K562 (cell line): ENCODE measurements around the gene ELMO3. TPM values are rescaled to one million over a fixed set of nuclear protein-coding genes. Genes with fewer than 3 reads are reported as not detected.

Experiments used
- ATAC-seq: fragments of 200-7000 bp; cut with Tn5 transposase; 3 replicates; pipeline ENCODE4 v1.9.1; 2020; ENCODE audit warnings: moderate library complexity
- BruUV-seq: library from RNA; stranded (reverse); fragments of 400-500 nt; replicated peaks from 2 replicates; lab custom pipeline; 2021; lab: Mats Ljungman, UMichigan
- CTCF ChIA-PET: fragments of 300-600 bp; formaldehyde crosslinking; extraction: SDS; loops from one replicate; lab custom pipeline; 2021; ENCODE audit warnings: low intra/inter-chr PET ratio; lab: Yijun Ruan, JAX
- POLR2A ChIA-PET: fragments of 300-600, 350-650 bp; sonication (Branson Sonifier 250); formaldehyde crosslinking; extraction: SDS; loops from one replicate; lab custom pipeline; 2021; ENCODE audit warnings: antibody characterized with exemption, inconsistent platforms; lab: Yijun Ruan, JAX
- DNase-seq, 4 experiments: peaks; one replicate each; pipeline versions ENCODE4 v3.0.0 to v3.0.0-alpha.2; 2011 to 2018; ENCODE audit warnings: low spot score in 3 of 4, mixed read lengths in 3 of 4; ENCODE audit errors: extremely low read depth in 1 of 4
- FAIRE-seq: peaks from 2 replicates; lab custom pipeline; 2011; peaks lifted over from hg19 to GRCh38; lab: Jason Lieb, UNC
- H2AFZ ChIP-seq: 2 replicates; pipeline ENCODE4 v1.6.0; 2011; ENCODE audit warnings: low read depth, low read length, control low read depth, inconsistent platforms
- H3K27ac ChIP-seq: fragments of 200-600 bp; 3 replicates; pipeline ENCODE4 v1.8.0; 2011; ENCODE audit warnings: low read depth, mild to moderate bottlenecking, control low read depth, inconsistent platforms, low read length, moderate library complexity, mixed read lengths; ENCODE audit errors: extremely low read depth
- H3K27me3 ChIP-seq, 2 experiments: fragments of 300-600 bp in 1 of 2; 2 replicates in 1 of 2; 3 replicates in 1 of 2; pipeline versions ENCODE4 v1.6.0 to v1.8.0; 2011; ENCODE audit warnings: inconsistent platforms in 2 of 2, low read length in 2 of 2, mild to moderate bottlenecking in 1 of 2, mixed read lengths in 1 of 2, moderate library complexity in 1 of 2; ENCODE audit not compliant: control insufficient read depth in 2 of 2, insufficient read depth in 2 of 2
- H3K36me3 ChIP-seq: fragments of 300-600 bp; 3 replicates; pipeline ENCODE4 v1.8.0; 2011; ENCODE audit warnings: mild to moderate bottlenecking, low read length, inconsistent platforms; ENCODE audit not compliant: control insufficient read depth, insufficient read depth
- H3K4me1 ChIP-seq, 2 experiments: fragments of 200-600 bp in 1 of 2; replicated peaks in 1 of 2; 2 replicates in 1 of 2; 3 replicates in 1 of 2; pipeline versions ENCODE4 v1.5.1 to v1.8.0; 2011; ENCODE audit warnings: inconsistent platforms in 2 of 2, low read length in 2 of 2, mild to moderate bottlenecking in 1 of 2, mixed read lengths in 1 of 2, moderate library complexity in 1 of 2; ENCODE audit not compliant: control insufficient read depth in 2 of 2, insufficient read depth in 2 of 2
- H3K4me2 ChIP-seq: 2 replicates; pipeline ENCODE4 v1.6.1; 2011; ENCODE audit warnings: low read length, control low read depth, inconsistent platforms, mixed read lengths; ENCODE audit not compliant: insufficient read depth
- H3K4me3 ChIP-seq: fragments of 200-600 bp; sonication (generic), shearing (Covaris generic); 2 replicates; pipeline ENCODE4 v1.5.1; 2016; ENCODE audit warnings: control low read depth, inconsistent platforms
- H3K79me2 ChIP-seq: fragments of 200-600 bp; 3 replicates; pipeline ENCODE4 v1.8.0; 2011; ENCODE audit warnings: low read length, inconsistent platforms; ENCODE audit not compliant: control insufficient read depth, insufficient read depth
- H3K9ac ChIP-seq, 2 experiments: 2 replicates each; pipeline versions ENCODE4 v1.6.0 to v1.6.1; 2011; ENCODE audit warnings: low read depth in 2 of 2, low read length in 2 of 2, control low read depth in 1 of 2, inconsistent platforms in 1 of 2, mild to moderate bottlenecking in 1 of 2, mixed read lengths in 1 of 2; ENCODE audit not compliant: insufficient read depth in 1 of 2
- H3K9me1 ChIP-seq: one replicate; pipeline ENCODE4 v1.6.0; 2011; ENCODE audit warnings: inconsistent platforms, mild to moderate bottlenecking, low read length, moderate library complexity; ENCODE audit not compliant: control insufficient read depth, insufficient read depth
- H3K9me3 ChIP-seq: replicated peaks from 2 replicates; pipeline ENCODE4 v1.5.1; 2011; ENCODE audit warnings: low read depth, low read length, inconsistent platforms; ENCODE audit not compliant: control insufficient read depth, insufficient read depth
- H4K20me1 ChIP-seq: replicated peaks from 2 replicates; pipeline ENCODE4 v1.6.1; 2011; ENCODE audit warnings: low read length, inconsistent platforms, mixed read lengths; ENCODE audit not compliant: control insufficient read depth, insufficient read depth
- CREM ChIP-seq: IDR thresholded peaks from 2 replicates; pipeline ENCODE4 v1.6.1; 2014; ENCODE audit warnings: antibody characterized with exemption, low read depth
- EGR1 ChIP-seq: fragments of 450-650 bp; conservative IDR thresholded peaks from 2 replicates; pipeline ENCODE4 v1.6.1; 2017; ENCODE audit warnings: mild to moderate bottlenecking
- HMGN3 ChIP-seq: IDR thresholded peaks from 2 replicates; pipeline ENCODE4 v1.6.1; 2011; ENCODE audit warnings: borderline replicate concordance, low read depth, mild to moderate bottlenecking, mixed read lengths, low read length; ENCODE audit not compliant: insufficient read length; ENCODE audit errors: extremely low read depth
- HSF4 ChIP-seq: fragments of 250-450 bp; sonication (Bioruptor Pico); IDR thresholded peaks from 2 replicates; pipeline ENCODE4 v2.1.2; 2022; ENCODE audit warnings: mild to moderate bottlenecking, moderate library complexity, borderline replicate concordance
- KAT2B ChIP-seq: IDR thresholded peaks from one replicate; pipeline ENCODE4 v1.6.1; 2012; ENCODE audit warnings: low read depth, mild to moderate bottlenecking, control low read depth, inconsistent platforms, low read length, moderate library complexity
- KDM2B ChIP-seq: fragments of 250-450 bp; sonication (Bioruptor Pico); IDR thresholded peaks from 2 replicates; pipeline ENCODE4 v1.8.0; 2021; ENCODE audit warnings: mild to moderate bottlenecking, moderate library complexity
- NFYB ChIP-seq: IDR thresholded peaks from 2 replicates; pipeline ENCODE4 v1.6.1; 2011; ENCODE audit warnings: mild to moderate bottlenecking, moderate library complexity; ENCODE audit not compliant: insufficient read length; ENCODE audit errors: extremely low read depth
- POLR2H ChIP-seq: IDR thresholded peaks from 2 replicates; pipeline ENCODE4 v1.6.1; 2016; ENCODE audit warnings: missing genetic modification characterization, low read depth, mild to moderate bottlenecking, control low read depth, missing compliant biosample characterization, moderate library complexity
- RBFOX2 ChIP-seq: fragments of 200-400 bp; formaldehyde crosslinking; IDR thresholded peaks from 2 replicates; pipeline ENCODE4 v1.6.1; 2017; ENCODE audit warnings: low read depth, mild to moderate bottlenecking, low read length, moderate library complexity
- RBM39 ChIP-seq: fragments of 200-400 bp; formaldehyde crosslinking; optimal IDR thresholded peaks from 2 replicates; pipeline ENCODE3; 2018; ENCODE audit warnings: low read depth, low read length
- SMARCA4 ChIP-seq: fragments of 450-650 bp; IDR thresholded peaks from 2 replicates; pipeline ENCODE4 v1.6.1; 2016
- YY1 ChIP-seq, 3 experiments: IDR thresholded peaks; 2 replicates each; pipeline ENCODE4 v1.6.1; 2011; ENCODE audit warnings: low read length in 2 of 3, mild to moderate bottlenecking in 2 of 3, moderate library complexity in 2 of 3, borderline replicate concordance in 1 of 3, control low read depth in 1 of 3, low read depth in 1 of 3; ENCODE audit not compliant: insufficient read depth in 3 of 3, insufficient replicate concordance in 2 of 3, control insufficient read depth in 1 of 3, insufficient read length in 1 of 3; ENCODE audit errors: extremely low read depth in 1 of 3
- WGBS: fragments of 100-300 bp; shearing (Covaris generic); methylation state at CpG from one replicate; pipeline ENCODE4 v1.1.6; 2016; ENCODE audit warnings: low coverage, mixed read lengths; ENCODE audit not compliant: insufficient coverage; ENCODE audit errors: missing lambda C conversion rate; 5-methylcytosine and 5-hydroxymethylcytosine counted together
- in situ Hi-C: fragments of 300-500 bp; cut with MboI; formaldehyde crosslinking; loops from 4 replicates; pipeline ENCODE4 v1.15.0; 2018; ENCODE audit warnings: inconsistent platforms, mixed read lengths
- intact Hi-C: fragments of 100-400 bp; cut with micrococcal nuclease; formaldehyde crosslinking; loops from 2 replicates; pipeline ENCODE4 v1.14.2; 2022
- polyA plus RNA-seq, 8 experiments: library from polyadenylated mRNA; depleted of rRNA in 4 of 8; stranded (reverse) in 5 of 8; unstranded in 3 of 8; fragments of >200 nt; fragmentation: Nextera tagmentation in 2 of 8; fragmentation: Illumina TruSeq in 1 of 8; extraction: Ambion mirVana in 2 of 8; extraction: Trizol in 1 of 8; gene quantifications; 2 replicates each; pipeline versions ENCODE4 v1.2.1 to v1.2.3, GENCODE V29; 2011 to 2014; ENCODE audit warnings: inconsistent platforms in 1 of 8, missing spikeins in 1 of 8
- total RNA-seq, 7 experiments: library from RNA; depleted of rRNA in 6 of 7; stranded (reverse); fragments of >200 nt in 6 of 7; fragmentation: Illumina TruSeq in 2 of 7; extraction: Trizol in 2 of 7; gene quantifications; 2 replicates each; pipeline versions ENCODE4 v1.2.1 to v1.2.3, GENCODE V29; 2011 to 2021; ENCODE audit warnings: low replicate concordance in 1 of 7
- TF ChIP-seq, protein P1 (sequence below): fragments of 250-450 bp; sonication (Bioruptor Pico); IDR thresholded peaks from 2 replicates; pipeline ENCODE4 v1.5.0; 2022; ENCODE audit warnings: mild to moderate bottlenecking
- TF ChIP-seq, protein P2 (sequence below): fragments of 450-650 bp; IDR thresholded peaks from 2 replicates; pipeline ENCODE4 v1.6.1; 2016
- TF ChIP-seq, protein P3 (sequence below): IDR thresholded peaks from 2 replicates; pipeline ENCODE4 v1.6.1; 2012; ENCODE audit warnings: low read depth, low read length, improper control_type of control experiment, borderline replicate concordance

Gene ELMO3
- total and polyA plus RNA-seq, 9 of the 15 experiments (the other 6 are each of a cell fraction or from before 2014, with no cell fraction given) = 0.04 to 5.1 (median 1.5) TPM

DNA sequence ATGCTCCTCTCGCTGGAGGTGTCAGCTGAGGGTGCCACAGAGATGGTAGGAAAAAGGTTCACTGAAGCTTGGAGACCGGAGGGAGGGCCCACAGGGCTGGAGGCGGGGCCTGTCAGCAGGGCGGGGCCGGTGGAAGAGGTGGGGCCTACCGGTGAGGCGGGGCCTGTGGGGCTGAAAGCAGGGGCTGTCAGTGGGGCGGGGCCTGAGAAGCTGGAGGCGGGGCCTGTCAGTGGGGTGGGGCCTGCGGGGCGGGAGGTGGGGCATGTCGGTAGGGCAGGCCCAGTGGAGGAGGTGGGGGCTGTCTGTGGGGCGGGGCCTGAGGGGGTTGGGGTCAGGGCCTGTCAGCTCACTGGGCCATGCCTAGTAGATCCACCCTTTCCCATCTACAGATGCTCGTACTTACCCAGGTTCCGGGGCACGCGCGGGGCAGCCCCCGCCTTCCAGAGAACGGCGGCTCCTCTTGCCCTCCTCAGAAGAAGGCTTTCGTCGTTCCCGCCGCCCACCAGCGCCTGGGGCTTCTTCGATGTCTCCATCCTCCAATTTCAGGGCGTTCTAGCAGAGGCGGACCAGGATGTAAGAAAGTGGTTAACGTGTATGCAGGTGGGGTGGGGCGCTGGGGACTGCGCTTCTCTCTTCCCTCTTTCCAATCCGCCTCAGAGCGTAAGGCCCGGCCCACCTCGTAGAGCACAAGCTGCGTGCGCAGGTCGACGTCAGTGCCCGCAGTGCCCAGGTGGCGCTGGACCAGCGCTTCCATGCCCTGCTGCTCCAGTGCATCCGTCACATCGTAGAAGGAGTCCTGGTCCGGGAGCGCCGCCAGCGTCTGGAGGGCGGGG is 37.8 kb downstream of the ELMO3 start:
- Histone ChIP-seq H3K9me1 (no peaks in the 10 kb centered on the region), H3K9ac (peak overlapping the region in 1 of 2 experiments; percentile 33; a peak in 1 of 4 replicates), H3K27ac (peak overlapping the region; percentile 43; the same call in 1 of the 3 replicates), H3K27me3 (no peaks in the 10 kb centered on the region), H3K36me3 (peaks cover 86% of the 10 kb centered on the region; the same call in 2 of the 3 replicates), H4K20me1 (peaks cover 4% of the 10 kb centered on the region), H3K4me3 (no peak overlapping the region), H3K9me3 (no peaks in the 10 kb centered on the region), H3K4me1 (peaks cover 28 to 41% of the 10 kb centered on the region in 2 experiments), H3K79me2 (peaks cover 32% of the 10 kb centered on the region), H2AFZ (no peak overlapping the region), H3K4me2 (peak overlapping the region; percentile 48)
- ChIA-PET POLR2A (interaction anchor here (0.6 to 4.3 kb wide), 6 partner anchors 8 to 74 kb away, joined by 3 to 31 read pairs (median 4); partner anchors contain the start of genes SLC9A5 and TMEM208), CTCF (interaction anchor here (0.6 kb wide), 1 partner anchor 209 kb away, joined by 5 read pairs; no protein-coding TSS in a partner anchor)
- in situ Hi-C loops (no loop called here), intact Hi-C loops (loop anchor here (5.0 kb wide), 1 partner anchor 41 kb away; the partner anchor contains the start of gene PLEKHG4)
- DNase-seq = peak; percentile 90 to 100 (median 98)
- FAIRE-seq = peak; percentile 68
- TSS peak; percentile 10 for BruUV-seq
- 70% methylated on average over 22 of the region's 50 CpGs for WGBS
- peak; percentile 97 for ATAC-seq
- no peak for TF ChIP-seq NFYB
- TF ChIP-seq, protein P1, sequence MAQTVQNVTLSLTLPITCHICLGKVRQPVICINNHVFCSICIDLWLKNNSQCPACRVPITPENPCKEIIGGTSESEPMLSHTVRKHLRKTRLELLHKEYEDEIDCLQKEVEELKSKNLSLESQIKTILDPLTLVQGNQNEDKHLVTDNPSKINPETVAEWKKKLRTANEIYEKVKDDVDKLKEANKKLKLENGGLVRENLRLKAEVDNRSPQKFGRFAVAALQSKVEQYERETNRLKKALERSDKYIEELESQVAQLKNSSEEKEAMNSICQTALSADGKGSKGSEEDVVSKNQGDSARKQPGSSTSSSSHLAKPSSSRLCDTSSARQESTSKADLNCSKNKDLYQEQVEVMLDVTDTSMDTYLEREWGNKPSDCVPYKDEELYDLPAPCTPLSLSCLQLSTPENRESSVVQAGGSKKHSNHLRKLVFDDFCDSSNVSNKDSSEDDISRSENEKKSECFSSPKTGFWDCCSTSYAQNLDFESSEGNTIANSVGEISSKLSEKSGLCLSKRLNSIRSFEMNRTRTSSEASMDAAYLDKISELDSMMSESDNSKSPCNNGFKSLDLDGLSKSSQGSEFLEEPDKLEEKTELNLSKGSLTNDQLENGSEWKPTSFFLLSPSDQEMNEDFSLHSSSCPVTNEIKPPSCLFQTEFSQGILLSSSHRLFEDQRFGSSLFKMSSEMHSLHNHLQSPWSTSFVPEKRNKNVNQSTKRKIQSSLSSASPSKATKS = no peak
- TF ChIP-seq KDM2B (CRISPR knock-in tag) = no peak
- no peak for TF ChIP-seq RBM39
- TF ChIP-seq CREM = no peak
- TF ChIP-seq SMARCA4 = no peak
- no peak for TF ChIP-seq YY1 (IDR thresholded peaks at IDR 0.05; ENCODE audit: borderline replicate concordance in 1 of 3, control insufficient read depth in 1 of 3, extremely low read depth in 1 of 3, insufficient read depth in 3 of 3, insufficient read length in 1 of 3, insufficient replicate concordance in 2 of 3, low read depth in 1 of 3, low read length in 2 of 3)
- TF ChIP-seq HMGN3 = peak; percentile 69
- TF ChIP-seq, protein P2, sequence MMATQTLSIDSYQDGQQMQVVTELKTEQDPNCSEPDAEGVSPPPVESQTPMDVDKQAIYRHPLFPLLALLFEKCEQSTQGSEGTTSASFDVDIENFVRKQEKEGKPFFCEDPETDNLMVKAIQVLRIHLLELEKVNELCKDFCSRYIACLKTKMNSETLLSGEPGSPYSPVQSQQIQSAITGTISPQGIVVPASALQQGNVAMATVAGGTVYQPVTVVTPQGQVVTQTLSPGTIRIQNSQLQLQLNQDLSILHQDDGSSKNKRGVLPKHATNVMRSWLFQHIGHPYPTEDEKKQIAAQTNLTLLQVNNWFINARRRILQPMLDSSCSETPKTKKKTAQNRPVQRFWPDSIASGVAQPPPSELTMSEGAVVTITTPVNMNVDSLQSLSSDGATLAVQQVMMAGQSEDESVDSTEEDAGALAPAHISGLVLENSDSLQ = peak; percentile 77
- no peak for TF ChIP-seq POLR2H (tag)
- TF ChIP-seq, protein P3, sequence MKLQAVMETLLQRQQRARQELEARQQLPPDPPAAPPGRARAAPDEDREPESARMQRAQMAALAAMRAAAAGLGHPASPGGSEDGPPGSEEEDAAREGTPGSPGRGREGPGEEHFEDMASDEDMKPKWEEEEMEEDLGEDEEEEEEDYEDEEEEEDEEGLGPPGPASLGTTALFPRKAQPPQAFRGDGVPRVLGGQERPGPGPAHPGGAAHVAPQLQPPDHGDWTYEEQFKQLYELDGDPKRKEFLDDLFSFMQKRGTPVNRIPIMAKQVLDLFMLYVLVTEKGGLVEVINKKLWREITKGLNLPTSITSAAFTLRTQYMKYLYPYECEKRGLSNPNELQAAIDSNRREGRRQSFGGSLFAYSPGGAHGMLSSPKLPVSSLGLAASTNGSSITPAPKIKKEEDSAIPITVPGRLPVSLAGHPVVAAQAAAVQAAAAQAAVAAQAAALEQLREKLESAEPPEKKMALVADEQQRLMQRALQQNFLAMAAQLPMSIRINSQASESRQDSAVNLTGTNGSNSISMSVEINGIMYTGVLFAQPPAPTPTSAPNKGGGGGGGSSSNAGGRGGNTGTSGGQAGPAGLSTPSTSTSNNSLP = no peak
- peak; percentile 25; the same call in 1 of the 2 replicates for TF ChIP-seq RBFOX2
- no peak for TF ChIP-seq KAT2B
- no peak for TF ChIP-seq EGR1
- TF ChIP-seq HSF4 (CRISPR knock-in tag) = no peak
